H1 (cell line): ENCODE results near the gene DICER1. TPM values are rescaled to one million over a fixed set of nuclear protein-coding genes. Genes with fewer than 3 reads are reported as not detected.

Experiments
- CTCF ChIA-PET: fragments of 300-600 bp; sonication (Branson Sonifier 250); formaldehyde crosslinking; loops from one replicate; lab custom pipeline; 2021; ENCODE audit not compliant: partially characterized antibody; lab: Charles Lee
- POLR2A ChIA-PET: fragments of 300-600 bp; sonication (Branson Sonifier 250); formaldehyde crosslinking; loops from one replicate; lab custom pipeline; 2021; ENCODE audit warnings: inconsistent platforms; ENCODE audit not compliant: partially characterized antibody; lab: Charles Lee
- DNase-seq, 2 experiments: peaks; one replicate each; pipeline versions ENCODE4 v3.0.0 to v3.0.0-alpha.2; 2010 to 2022; ENCODE audit warnings: low spot score in 2 of 2, low read depth in 1 of 2, mixed read lengths in 1 of 2
- FAIRE-seq: peaks from 2 replicates; lab custom pipeline; 2011; peaks lifted over from hg19 to GRCh38; lab: Jason Lieb, UNC
- H2AFZ ChIP-seq: 2 replicates; pipeline ENCODE4 v1.8.1; 2012; ENCODE audit warnings: low read length, inconsistent platforms
- H2AK5ac ChIP-seq: 2 replicates; pipeline ENCODE4 v1.6.1; 2013; ENCODE audit warnings: low read depth, low read length
- H2BK120ac ChIP-seq: replicated peaks from 2 replicates; pipeline ENCODE3; 2013; ENCODE audit warnings: low read depth, low read length, inconsistent platforms
- H2BK12ac ChIP-seq: 2 replicates; pipeline ENCODE4 v1.6.1; 2013; ENCODE audit warnings: low read depth, low read length
- H2BK15ac ChIP-seq: 2 replicates; pipeline ENCODE4 v1.6.1; 2013; ENCODE audit warnings: low read length
- H2BK20ac ChIP-seq: 2 replicates; pipeline ENCODE4 v1.6.1; 2013; ENCODE audit warnings: low read length
- H2BK5ac ChIP-seq: 2 replicates; pipeline ENCODE4 v1.6.1; 2013; ENCODE audit warnings: low read depth, low read length
- H3K14ac ChIP-seq: 2 replicates; pipeline ENCODE4 v1.6.1; 2013; ENCODE audit warnings: inconsistent platforms; ENCODE audit not compliant: insufficient read length
- H3K18ac ChIP-seq: 2 replicates; pipeline ENCODE4 v1.6.1; 2013; ENCODE audit warnings: low read length; ENCODE audit errors: extremely low read depth
- H3K23ac ChIP-seq: 2 replicates; pipeline ENCODE4 v1.6.1; 2013; ENCODE audit warnings: inconsistent platforms; ENCODE audit not compliant: insufficient read length
- H3K23me2 ChIP-seq: 2 replicates; pipeline ENCODE4 v1.6.1; 2013; ENCODE audit warnings: low read depth, low read length
- H3K27ac ChIP-seq: 2 replicates; pipeline ENCODE4 v1.6.1; 2011; ENCODE audit warnings: low read depth, low read length, inconsistent platforms
- H3K27me3 ChIP-seq, 4 experiments: replicated peaks in 1 of 4; 1 replicate in 1 of 4; 2 replicates in 3 of 4; pipeline versions ENCODE4 v1.6.1 to v1.8.1; 2011 to 2013; ENCODE audit warnings: low read length in 3 of 4, mild to moderate bottlenecking in 3 of 4, inconsistent platforms in 2 of 4, mixed read lengths in 2 of 4, moderate library complexity in 1 of 4; ENCODE audit not compliant: control insufficient read depth in 3 of 4, insufficient read depth in 3 of 4; ENCODE audit errors: extremely low read depth in 1 of 4
- H3K36me3 ChIP-seq, 4 experiments: 2 replicates each; pipeline versions ENCODE4 v1.6.1 to v1.8.1; 2011 to 2013; ENCODE audit warnings: mild to moderate bottlenecking in 4 of 4, low read length in 3 of 4, moderate library complexity in 2 of 4, control low read depth in 1 of 4, inconsistent platforms in 1 of 4; ENCODE audit not compliant: insufficient read depth in 4 of 4, control insufficient read depth in 2 of 4
- H3K4ac ChIP-seq: replicated peaks from 2 replicates; pipeline ENCODE3; 2013; ENCODE audit warnings: low read length, low read depth, mixed read lengths, inconsistent platforms; ENCODE audit not compliant: insufficient read length
- H3K4me1 ChIP-seq, 4 experiments: replicated peaks in 1 of 4; 1 replicate in 1 of 4; 2 replicates in 3 of 4; pipeline versions ENCODE4 v1.6.1 to v1.8.1; 2011 to 2013; ENCODE audit warnings: low read length in 3 of 4, inconsistent platforms in 2 of 4, mixed read lengths in 1 of 4; ENCODE audit not compliant: insufficient read depth in 4 of 4, control insufficient read depth in 3 of 4
- H3K4me2 ChIP-seq, 2 experiments: 2 replicates each; pipeline versions ENCODE4 v1.6.1 to v1.8.1; 2011 to 2013; ENCODE audit warnings: low read depth in 2 of 2, low read length in 2 of 2, control low read depth in 1 of 2, inconsistent platforms in 1 of 2, mild to moderate bottlenecking in 1 of 2; ENCODE audit not compliant: insufficient read depth in 1 of 2
- H3K4me3 ChIP-seq, 4 experiments: fragments of 200-600, 300-600 bp in 1 of 4; sonication (generic), shearing (Covaris generic), sonication (Bioruptor Twin) in 1 of 4; 2 replicates each; pipeline versions ENCODE4 v1.5.1 to v1.8.1; 2011 to 2016; ENCODE audit warnings: low read length in 4 of 4, low read depth in 3 of 4, control low read depth in 2 of 4, inconsistent platforms in 2 of 4, mild to moderate bottlenecking in 2 of 4, mixed read lengths in 1 of 4, moderate library complexity in 1 of 4; ENCODE audit not compliant: insufficient read depth in 2 of 4; ENCODE audit errors: extremely low read depth in 1 of 4
- H3K56ac ChIP-seq: replicated peaks from 2 replicates; pipeline ENCODE3; 2013; ENCODE audit warnings: low read depth, mild to moderate bottlenecking, mixed read lengths, low read length, inconsistent platforms; ENCODE audit not compliant: insufficient read length
- H3K79me1 ChIP-seq: 2 replicates; pipeline ENCODE4 v1.6.1; 2013; ENCODE audit warnings: low read depth, low read length, control low read depth
- H3K79me2 ChIP-seq, 2 experiments: 2 replicates each; pipeline versions ENCODE4 v1.6.1 to v1.8.1; 2012 to 2013; ENCODE audit warnings: low read length in 2 of 2, mild to moderate bottlenecking in 2 of 2, inconsistent platforms in 1 of 2; ENCODE audit not compliant: insufficient read depth in 2 of 2, control insufficient read depth in 1 of 2
- H3K9ac ChIP-seq, 4 experiments: replicated peaks in 1 of 4; 1 replicate in 1 of 4; 2 replicates in 3 of 4; pipeline versions ENCODE4 v1.6.1 to v1.8.1; 2011 to 2013; ENCODE audit warnings: low read depth in 3 of 4, low read length in 3 of 4, control low read depth in 2 of 4, mild to moderate bottlenecking in 2 of 4, moderate library complexity in 2 of 4, inconsistent platforms in 1 of 4; ENCODE audit errors: extremely low read depth in 1 of 4
- H3K9me3 ChIP-seq, 2 experiments: 2 replicates each; pipeline versions ENCODE4 v1.6.1 to v1.8.1; 2012 to 2013; ENCODE audit warnings: mild to moderate bottlenecking in 2 of 2, moderate library complexity in 2 of 2, control low read depth in 1 of 2, inconsistent platforms in 1 of 2, low read depth in 1 of 2, low read length in 1 of 2, mixed read lengths in 1 of 2; ENCODE audit not compliant: insufficient read depth in 2 of 2
- H4K20me1 ChIP-seq, 2 experiments: replicated peaks in 1 of 2; 2 replicates each; pipeline versions ENCODE3 to v1.8.1; 2011 to 2013; ENCODE audit warnings: inconsistent platforms in 2 of 2, low read length in 2 of 2, mild to moderate bottlenecking in 1 of 2; ENCODE audit not compliant: insufficient read depth in 2 of 2, control insufficient read depth in 1 of 2
- H4K5ac ChIP-seq: 2 replicates; pipeline ENCODE4 v1.6.1; 2013; ENCODE audit warnings: low read length, low read depth, mixed read lengths, inconsistent platforms; ENCODE audit not compliant: insufficient read length
- H4K8ac ChIP-seq: 2 replicates; pipeline ENCODE4 v1.8.0; 2013; ENCODE audit warnings: mild to moderate bottlenecking, moderate library complexity, low read length, inconsistent platforms; ENCODE audit not compliant: insufficient read depth; ENCODE audit errors: extremely low read depth
- H4K91ac ChIP-seq: replicated peaks from 2 replicates; pipeline ENCODE3; 2013; ENCODE audit warnings: low read length, mixed read lengths, inconsistent platforms; ENCODE audit not compliant: insufficient read length
- ATF3 ChIP-seq: IDR thresholded peaks from 2 replicates; pipeline ENCODE4 v1.6.1; 2011; ENCODE audit warnings: low read depth, mild to moderate bottlenecking, low read length; ENCODE audit not compliant: insufficient read depth
- CBX5 ChIP-seq: fragments of 300-800, 300-1000 bp; sonication (generic); IDR thresholded peaks from 2 replicates; pipeline ENCODE4 v1.7.1; 2016; ENCODE audit warnings: antibody characterized with exemption, low read length, low read depth
- CHD2 ChIP-seq: IDR thresholded peaks from 2 replicates; pipeline ENCODE4 v1.6.1; 2012; ENCODE audit warnings: low read length, improper control_type of control experiment
- KDM4A ChIP-seq: IDR thresholded peaks from one replicate; pipeline ENCODE4 v1.7.1; 2012; ENCODE audit warnings: low read depth, mild to moderate bottlenecking, moderate library complexity, low read length, inconsistent platforms; ENCODE audit not compliant: severe bottlenecking
- MAFK ChIP-seq: IDR thresholded peaks from 2 replicates; pipeline ENCODE4 v1.6.1; 2012; ENCODE audit warnings: low read depth, mild to moderate bottlenecking, improper control_type of control experiment, low read length
- MAX ChIP-seq: IDR thresholded peaks from 2 replicates; pipeline ENCODE4 v1.6.1; 2012; ENCODE audit warnings: inconsistent platforms
- RAD21 ChIP-seq, 2 experiments: IDR thresholded peaks in 1 of 2; conservative IDR thresholded peaks in 1 of 2; 2 replicates each; pipeline ENCODE4 v1.6.1; 2011; ENCODE audit warnings: low read depth in 2 of 2, low read length in 2 of 2, improper control_type of control experiment in 1 of 2, inconsistent platforms in 1 of 2, mild to moderate bottlenecking in 1 of 2, moderate library complexity in 1 of 2
- SIN3A ChIP-seq, 2 experiments: IDR thresholded peaks in 1 of 2; conservative IDR thresholded peaks in 1 of 2; 2 replicates each; pipeline ENCODE4 v1.6.1; 2011 to 2012; ENCODE audit warnings: low read length in 2 of 2, improper control_type of control experiment in 1 of 2, low read depth in 1 of 2, mild to moderate bottlenecking in 1 of 2
- TBP ChIP-seq: IDR thresholded peaks from 2 replicates; pipeline ENCODE4 v1.6.1; 2011; ENCODE audit warnings: low read depth, low read length, improper control_type of control experiment
- TCF12 ChIP-seq: IDR thresholded peaks from 2 replicates; pipeline ENCODE4 v1.6.1; 2011; ENCODE audit warnings: low read depth, mild to moderate bottlenecking, low read length
- TEAD4 ChIP-seq: IDR thresholded peaks from 2 replicates; pipeline ENCODE4 v1.6.1; 2012; ENCODE audit warnings: low read depth, low read length, inconsistent platforms, mixed read lengths
- USF2 ChIP-seq: IDR thresholded peaks from 2 replicates; pipeline ENCODE4 v1.6.1; 2011; ENCODE audit warnings: low read length, improper control_type of control experiment
- WGBS, 2 experiments: shearing (Covaris generic) in 1 of 2; methylation state at CpG; one replicate each; pipeline versions ENCODE4 v1.1.6 to v1.1.7; 2013 to 2015; ENCODE audit warnings: low lambda C conversion rate in 2 of 2, mixed read lengths in 2 of 2, inconsistent platforms in 1 of 2, low coverage in 1 of 2, missing lambda C conversion rate in 1 of 2; ENCODE audit not compliant: insufficient replicate concordance in 2 of 2, insufficient coverage in 1 of 2, insufficient read length in 1 of 2; ENCODE audit errors: extremely low coverage in 1 of 2, missing lambda C conversion rate in 1 of 2; 5-methylcytosine and 5-hydroxymethylcytosine counted together
- polyA plus RNA-seq, 7 experiments: library from polyadenylated mRNA; depleted of rRNA in 3 of 7; stranded (reverse) in 5 of 7; unstranded in 2 of 7; fragments of >200 nt in 5 of 7; fragments of 200-250 nt in 2 of 7; gene quantifications; 1 replicate in 5 of 7; 2 replicates in 1 of 7; 4 replicates in 1 of 7; pipeline versions ENCODE4 v1.2.1 to v1.2.3, GENCODE V29; 2011 to 2013; ENCODE audit warnings: missing spikeins in 2 of 7, mixed read lengths in 2 of 7
- total RNA-seq: library from RNA; stranded (reverse); fragmentation: NEBNext Ultra II Directional; extraction: Animal tissue kit (Norgen Biotek cat#: 25700); gene quantifications from 2 replicates; pipeline ENCODE4 v1.2.1, GENCODE V29; 2021

The DICER1 gene
- total and polyA plus RNA-seq, 2 of the 8 experiments (the other 6 are each of a cell fraction or from before 2014, with no cell fraction given): 11.9 to 61.8 TPM

GRCh38 chr14:95149441-95149840 lies 7.9 kb downstream of the DICER1 start:
- H3K23me2 ChIP-seq: no peaks in the 10 kb centered on the region
- no peaks in the 10 kb centered on the region for H3K36me3 ChIP-seq
- no peak overlapping the region for H3K27ac ChIP-seq
- H3K14ac ChIP-seq: no peak overlapping the region
- no peak overlapping the region for H2BK5ac ChIP-seq
- 81 to 100% methylated on average over 1 to 3 of the region's 3 CpGs for WGBS, 2 experiments
- H4K91ac ChIP-seq: no peak overlapping the region
- H4K8ac ChIP-seq: no peak overlapping the region
- peaks cover 4% of the 10 kb centered on the region; the same call in 1 of the 2 replicates for H3K79me1 ChIP-seq
- DNase-seq (no peak), FAIRE-seq (no peak)
- H2AK5ac ChIP-seq: no peak overlapping the region
- H3K23ac ChIP-seq: no peak overlapping the region
- no peaks in the 10 kb centered on the region for H3K27me3 ChIP-seq
- H4K5ac ChIP-seq: no peak overlapping the region
- H3K79me2 ChIP-seq: peaks cover 20 to 100% of the 10 kb centered on the region in 2 experiments
- H2BK120ac ChIP-seq: no peak overlapping the region
- ChIA-PET POLR2A (no interaction called here), CTCF (interaction anchor here (0.9 kb wide), 1 partner anchor 212 kb away, joined by 4 read pairs; no protein-coding TSS in a partner anchor)
- H3K56ac ChIP-seq: no peak overlapping the region
- H2BK12ac ChIP-seq: no peak overlapping the region
- no peak overlapping the region for H3K4ac ChIP-seq
- H3K18ac ChIP-seq: no peak overlapping the region
- H3K4me3 ChIP-seq: no peak overlapping the region
- H2BK15ac ChIP-seq: no peak overlapping the region
- no peak overlapping the region for H3K9ac ChIP-seq
- H2BK20ac ChIP-seq: no peak overlapping the region
- H3K4me2 ChIP-seq: no peak overlapping the region
- H3K4me1 ChIP-seq: peaks cover 0 to 11% (median 8%) of the 10 kb centered on the region in 4 experiments; a peak in 5 of 7 replicates
- no peaks in the 10 kb centered on the region for H3K9me3 ChIP-seq
- peaks cover 7% of the 10 kb centered on the region in 2 experiments for H4K20me1 ChIP-seq
- H2AFZ ChIP-seq: no peak overlapping the region
- TF ChIP-seq TEAD4: no peak
- no peak for TF ChIP-seq ATF3
- no peak for TF ChIP-seq USF2
- no peak for TF ChIP-seq RAD21 (IDR thresholded peaks at IDR 0.05 in 1 of 2, conservative IDR thresholded peaks at IDR 0.05 in 1 of 2; ENCODE audit: low read depth in 2 of 2, low read length in 2 of 2)
- no peak for TF ChIP-seq CHD2
- no peak for TF ChIP-seq TCF12
- no peak for TF ChIP-seq KDM4A
- TF ChIP-seq TBP: no peak
- TF ChIP-seq MAX: no peak
- TF ChIP-seq SIN3A (conservative IDR thresholded peaks at IDR 0.05 in 1 of 2, IDR thresholded peaks at IDR 0.05 in 1 of 2; ENCODE audit: low read depth in 1 of 2, low read length in 2 of 2): no peak
- no peak for TF ChIP-seq CBX5
- TF ChIP-seq MAFK: no peak
